ENCODE results near the gene CABP4. TPM values are rescaled to one million over a fixed set of nuclear protein-coding genes. Genes with fewer than 3 reads are reported as not detected.
A peak's percentile ranks its signal among the peaks of the same experiment; 100 is the strongest.
"Not testable (repeated sequence)": the region's sequence is repeated elsewhere in the genome, so short reads cannot be mapped to it uniquely, and the experiment has no call there.

CABP4 gene
- total RNA-seq, 1 experiment from 2014 or later, result not detected

- no peak for DNase-seq (ENCODE audit: low spot score)
Measured at GRCh38 chr11:67482275-67482826, 27.2 kb downstream of the CABP4 start.

- peak; percentile 98 for DNase-seq (ENCODE audit: low spot score)
Measured at GRCh38 chr11:67482827-67483798, 28.0 kb downstream of the CABP4 start, which contains the start of gene AIP. AIP (plus strand) TSS chr11:67483026; CDS start chr11:67483159, 133 bp downstream.

- DNase-seq (ENCODE audit: low spot score), result no peak
Measured at GRCh38 chr11:67483831-67484665, 28.9 kb downstream of the CABP4 start.

- no peak for DNase-seq (ENCODE audit: low spot score)
Measured at GRCh38 chr11:67484847-67485311, 29.7 kb downstream of the CABP4 start.

- not testable (repeated sequence) for DNase-seq (ENCODE audit: low spot score)
Measured at GRCh38 chr11:67485873-67486361, 30.8 kb downstream of the CABP4 start.

GRCh38 chr11:67486481-67487195 is 31.5 kb downstream of the CABP4 start:
- DNase-seq (ENCODE audit: low spot score), result no peak

- no peak for DNase-seq (ENCODE audit: low spot score)
Measured at GRCh38 chr11:67489203-67489884, 34.2 kb downstream of the CABP4 start.

GRCh38 chr11:67489885-67490726 is 35.0 kb downstream of the CABP4 start:
- DNase-seq (ENCODE audit: low spot score), result no peak

- DNase-seq (ENCODE audit: low spot score), result no peak
Measured at GRCh38 chr11:67490727-67491065, 35.5 kb downstream of the CABP4 start.

- no peak for DNase-seq (ENCODE audit: low spot score)
Measured at GRCh38 chr11:67491276-67492068, 36.3 kb downstream of the CABP4 start.

- no peak for DNase-seq (ENCODE audit: low spot score)
Measured at GRCh38 chr11:67492069-67492727, 37.0 kb downstream of the CABP4 start.

GRCh38 chr11:67492801-67493547 is 37.8 kb downstream of the CABP4 start:
- no peak for DNase-seq (ENCODE audit: low spot score)

GRCh38 chr11:67493548-67494370 is 38.6 kb downstream of the CABP4 start:
- DNase-seq (ENCODE audit: low spot score), result no peak

GRCh38 chr11:67494371-67495233 is 39.4 kb downstream of the CABP4 start:
- no peak for DNase-seq (ENCODE audit: low spot score)

- no peak for DNase-seq (ENCODE audit: low spot score)
Measured at GRCh38 chr11:67495234-67496005, 40.3 kb downstream of the CABP4 start.
